T-helper 2 cell (primary cell): ENCODE results near the gene IQCK.

Source experiments
- DNase-seq, 5 experiments: peaks; one replicate each; pipeline versions ENCODE4 v3.0.0 to v3.0.0-alpha.2; 2012 to 2022

IQCK gene

DNA sequence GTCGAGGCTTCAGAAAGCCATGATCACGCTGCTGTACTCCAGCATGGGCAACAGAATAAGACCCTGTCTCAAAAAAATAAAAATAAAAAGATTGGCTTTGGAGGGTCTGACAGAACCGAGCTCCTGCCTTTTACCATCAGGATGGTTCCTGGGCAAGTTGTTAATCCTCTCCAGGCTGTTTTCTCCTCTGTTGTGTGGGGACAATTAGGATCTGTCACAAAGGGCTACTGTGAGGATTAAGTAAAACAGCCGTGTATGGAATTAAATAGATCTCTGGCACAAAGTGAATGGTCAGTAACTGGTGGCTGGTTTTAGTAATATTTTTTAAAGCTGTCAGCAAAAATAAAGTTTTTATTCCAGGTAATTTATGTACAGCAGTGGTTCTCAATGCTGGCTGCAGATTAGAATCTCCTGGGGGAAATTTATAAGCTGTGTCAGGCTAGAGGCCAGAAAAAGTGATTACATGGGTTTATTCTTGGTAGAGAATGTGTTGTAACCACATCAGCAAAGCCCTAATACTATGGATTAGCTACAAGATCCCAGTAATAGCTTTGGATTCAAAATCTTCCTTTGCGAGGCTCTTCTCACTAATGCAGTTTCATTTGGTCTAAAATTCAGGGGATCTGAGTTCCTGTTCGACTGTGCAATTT is 119.4 kb downstream of the IQCK start:
- no peak for DNase-seq

DNA sequence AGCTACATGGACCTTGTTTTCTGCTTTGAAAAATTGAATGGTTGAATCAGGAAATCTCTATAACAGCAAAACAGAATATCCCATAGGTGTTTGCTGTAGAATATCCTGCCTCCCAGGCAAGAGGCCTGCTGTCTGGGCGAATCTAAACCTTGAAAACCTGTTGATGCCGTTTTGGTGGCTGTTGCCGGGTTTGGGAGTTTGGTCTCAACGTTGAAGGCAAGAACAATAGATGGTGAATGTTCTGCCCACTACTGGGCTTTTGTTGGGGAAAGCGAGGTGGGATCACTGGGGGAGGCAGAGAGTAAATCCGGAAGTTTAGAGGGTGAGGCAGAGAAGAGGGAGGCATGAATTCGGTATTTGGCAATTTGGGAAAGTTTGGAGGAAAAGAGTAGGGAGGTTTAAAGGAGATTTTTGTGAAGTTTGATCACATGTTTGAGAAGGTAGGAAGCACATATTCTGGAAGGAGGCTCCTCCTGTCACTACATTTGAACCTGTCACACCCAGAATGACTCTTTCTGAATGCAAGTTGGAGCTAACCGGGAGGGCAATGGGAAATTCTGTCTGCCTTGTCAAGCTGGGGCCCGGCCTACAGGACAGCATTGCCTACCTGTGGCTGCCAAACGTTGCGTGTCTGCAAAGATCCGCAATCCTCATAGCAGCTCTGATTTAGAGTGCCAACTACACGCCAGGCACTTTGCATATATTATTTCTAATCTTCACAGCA is 120.1 kb downstream of the IQCK start:
- DNase-seq = no peak

DNA sequence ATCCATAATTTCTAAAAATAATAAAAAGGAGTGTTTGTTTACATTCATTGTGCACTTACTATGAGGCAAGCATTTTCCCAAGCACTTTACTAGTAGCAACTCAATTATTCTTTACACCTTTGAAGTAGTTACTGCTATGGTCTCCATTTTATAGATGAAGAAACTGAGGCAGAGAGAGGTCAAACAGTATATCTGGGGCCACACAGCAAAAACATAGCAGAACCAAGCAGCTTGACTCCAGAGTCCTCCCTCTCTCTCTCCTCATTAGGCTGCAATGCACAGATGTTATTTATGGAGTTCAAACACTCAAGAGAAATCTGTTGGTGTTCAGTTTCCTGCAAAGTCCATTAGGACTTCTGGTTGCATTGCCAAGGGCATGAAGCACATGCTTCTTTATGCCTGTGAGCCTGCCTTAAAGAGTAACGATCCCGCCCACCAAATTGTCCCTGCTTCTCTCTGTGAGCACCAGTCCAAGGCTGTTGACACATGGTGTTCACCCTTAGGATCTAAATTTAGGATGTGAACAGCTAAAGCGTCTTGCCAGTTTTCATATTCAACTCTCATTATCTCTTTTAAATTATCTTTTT is 122.5 kb downstream of the IQCK start:
- DNase-seq = no peak

GRCh38 chr16:19841184-19841583 is 123.1 kb downstream of the IQCK start:
- DNase-seq = no peak

DNA sequence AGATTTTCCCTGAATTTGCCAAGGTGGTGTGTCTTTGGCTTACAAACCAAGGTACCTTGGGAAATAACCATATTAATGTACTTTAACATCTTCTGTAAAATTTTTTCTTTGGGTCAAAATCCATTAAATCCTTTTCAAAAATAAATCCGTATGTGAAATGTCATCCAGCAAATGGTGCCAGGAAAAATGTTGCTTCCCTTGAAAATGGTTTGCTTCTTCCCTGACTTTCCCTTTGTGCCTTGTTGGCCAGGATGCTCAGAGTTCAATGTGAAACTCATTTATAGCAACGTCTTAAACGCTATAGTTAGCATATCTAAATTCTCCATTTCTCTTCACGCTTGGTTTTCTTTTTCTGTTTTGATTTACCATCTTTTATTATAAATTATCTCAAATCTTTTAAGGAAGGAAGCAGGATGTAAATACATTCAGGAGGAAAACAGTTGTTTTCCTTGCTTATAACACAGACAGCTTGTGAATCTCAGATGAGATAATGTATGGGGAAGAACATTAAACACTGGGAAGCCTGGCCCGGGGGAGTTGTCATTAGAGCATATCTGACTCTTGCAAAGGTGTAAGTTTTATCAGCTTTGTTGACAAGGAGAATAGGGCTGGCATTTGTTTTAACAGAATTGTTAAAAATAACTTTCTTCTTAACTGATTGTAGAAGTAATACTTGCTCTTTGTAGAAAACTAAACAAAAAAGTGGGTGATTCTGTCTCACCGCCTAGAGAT is 124.5 kb downstream of the IQCK start:
- no peak for DNase-seq

DNA sequence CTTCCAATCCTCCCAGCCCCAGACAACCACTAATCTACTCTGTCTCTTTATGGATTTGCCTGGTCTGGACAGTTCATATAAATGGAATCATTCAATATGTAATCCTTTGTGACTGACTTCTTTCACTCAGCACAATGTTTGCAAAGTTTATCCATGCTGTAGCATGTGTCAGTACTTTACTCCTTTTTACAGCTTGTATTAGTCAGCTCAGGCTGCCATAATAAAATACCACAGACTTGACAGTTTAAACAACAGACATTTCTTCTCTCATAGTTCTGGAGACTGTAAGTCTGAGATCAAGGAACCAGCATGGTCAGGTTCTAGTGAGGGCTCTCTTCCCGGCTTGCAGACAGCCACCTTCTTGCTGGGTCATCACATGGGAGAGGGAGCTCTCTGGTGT is 125.3 kb downstream of the IQCK start:
- DNase-seq = no peak

DNA sequence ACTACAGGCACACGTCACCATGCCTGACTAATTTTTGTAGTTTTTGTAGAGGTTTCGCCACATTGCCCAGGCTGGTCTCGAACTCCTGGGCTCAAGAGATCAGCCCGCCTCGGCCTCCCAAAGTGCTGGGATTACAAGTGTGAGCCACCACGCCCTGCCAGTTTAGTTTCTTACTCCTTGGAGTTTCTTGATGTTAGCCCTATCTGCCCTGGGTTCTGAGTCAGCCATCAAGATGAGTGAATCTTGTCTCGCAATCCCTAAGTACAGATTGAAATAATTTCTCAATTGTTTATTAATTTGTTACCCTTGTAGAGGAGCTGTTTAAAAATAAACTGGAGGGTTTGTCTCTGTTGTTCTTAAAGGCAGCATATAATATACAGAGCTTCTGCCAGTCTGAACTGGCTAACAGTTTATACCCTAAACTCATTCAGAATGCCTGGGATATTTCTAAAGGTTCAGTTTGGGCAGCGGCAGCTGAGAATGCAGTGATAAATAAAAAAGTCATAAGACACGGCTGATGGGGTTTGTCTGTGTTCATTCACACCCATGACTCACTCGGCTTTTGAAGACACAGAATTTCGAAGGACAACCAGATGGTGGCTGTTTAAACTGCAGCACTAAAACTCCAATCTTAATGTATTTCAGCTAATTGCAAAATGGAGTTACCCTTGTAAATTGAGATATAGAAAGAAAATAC is 127.0 kb downstream of the IQCK start:
- DNase-seq = no peak

GRCh38 chr16:19846436-19846835 is 128.4 kb downstream of the IQCK start:
- DNase-seq = no peak

DNA sequence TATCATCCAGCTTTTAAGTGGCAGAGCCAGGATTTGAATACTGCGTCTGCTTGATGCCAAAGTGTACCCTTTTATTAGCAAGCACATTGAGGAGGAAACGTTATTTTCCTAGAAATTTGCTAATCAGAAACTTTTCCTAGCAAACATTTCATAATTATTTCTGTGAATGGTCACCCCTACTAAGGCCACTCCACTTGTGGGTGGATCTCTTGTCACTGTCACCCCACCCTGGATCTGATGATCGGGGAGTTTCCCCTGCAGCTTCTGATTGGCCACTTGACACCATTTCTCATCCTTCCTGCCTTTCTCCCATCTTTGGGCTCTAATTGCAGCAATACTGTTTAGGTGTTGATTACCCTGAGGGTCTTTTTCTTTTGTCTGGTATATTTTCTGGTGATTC is 130.7 kb downstream of the IQCK start:
- DNase-seq = no peak

- DNase-seq = no peak
Observed at GRCh38 chr16:19850131-19850817, 132.2 kb downstream of the IQCK start.

DNA sequence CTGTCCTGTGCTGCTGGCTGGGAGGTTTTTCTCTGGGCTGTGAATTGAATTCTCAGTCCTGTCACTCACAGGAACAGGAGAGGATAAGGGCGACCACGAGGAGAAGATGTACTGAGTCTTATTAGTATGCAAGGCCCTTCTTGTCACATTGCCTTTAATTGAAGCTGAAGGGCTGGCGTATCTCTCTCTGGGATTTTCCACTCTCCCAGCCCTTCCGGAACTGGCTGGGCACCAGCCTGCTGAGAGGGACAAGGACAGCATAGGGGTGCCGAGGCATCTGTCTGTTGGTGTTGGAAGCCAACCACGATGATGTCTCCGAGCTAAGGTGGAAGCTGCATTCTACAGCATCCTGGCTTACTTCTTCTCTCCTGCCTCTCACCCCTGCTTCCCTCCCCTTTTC is 133.4 kb downstream of the IQCK start:
- DNase-seq = no peak

GRCh38 chr16:19853132-19853741 is 135.2 kb downstream of the IQCK start:
- no peak for DNase-seq

DNA sequence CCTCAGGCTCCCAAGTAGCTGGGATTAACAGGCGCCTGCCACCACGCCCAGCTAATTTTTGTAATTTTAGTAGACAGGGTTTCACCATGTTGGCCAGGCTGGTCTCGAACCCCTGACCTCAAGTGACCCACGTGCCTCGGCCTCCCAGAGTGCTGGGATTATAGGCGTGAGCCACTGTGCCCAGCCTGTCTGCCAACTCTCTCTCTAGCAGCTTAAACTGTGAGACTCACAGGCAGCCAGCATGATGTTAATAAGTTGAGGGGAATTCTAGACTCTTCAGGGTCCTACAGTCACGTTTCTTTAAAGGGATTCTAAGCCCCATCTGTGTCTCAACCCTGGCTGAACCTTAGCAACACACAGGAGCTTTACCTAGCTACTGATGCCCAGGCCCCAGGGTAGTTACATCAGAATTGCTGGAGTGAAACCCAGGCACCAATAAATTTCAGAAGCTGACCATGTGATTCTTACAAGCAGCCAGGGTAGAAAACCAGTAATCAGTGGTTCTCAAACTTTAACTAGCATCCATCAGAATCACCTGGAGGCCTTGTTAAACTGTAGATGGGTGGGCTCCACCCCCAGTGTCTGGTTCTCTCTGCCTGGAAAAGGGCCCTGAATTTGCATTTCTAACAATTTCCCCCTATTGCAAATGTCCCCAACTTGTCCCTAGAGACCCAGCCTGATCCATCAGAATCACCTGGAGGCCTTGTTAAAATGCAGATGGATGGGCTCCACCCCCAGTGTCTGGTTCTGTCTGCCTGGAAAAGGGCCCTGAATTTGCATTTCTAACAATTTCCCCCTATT is 135.9 kb downstream of the IQCK start:
- no peak for DNase-seq

DNA sequence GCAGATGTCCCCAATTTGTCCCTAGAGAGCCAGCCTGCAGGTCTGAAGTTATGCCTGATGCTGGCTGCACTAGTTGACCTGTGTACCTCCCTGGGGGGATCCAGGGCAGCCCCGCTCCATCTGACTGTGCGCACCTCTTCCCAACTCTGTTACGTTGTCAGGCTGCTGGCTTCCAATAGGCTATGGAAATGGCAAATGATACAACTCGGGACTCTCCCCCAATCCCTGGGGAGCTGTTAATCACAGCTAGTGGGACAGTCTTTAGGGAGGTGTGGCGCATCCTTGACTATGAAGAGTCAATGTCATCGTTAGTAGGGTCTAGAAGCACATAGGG is 136.4 kb downstream of the IQCK start:
- DNase-seq = no peak

GRCh38 chr16:19856120-19856519 is 138.0 kb downstream of the IQCK start:
- DNase-seq = no peak

- DNase-seq = no peak
Observed at GRCh38 chr16:19857593-19858339, 139.7 kb downstream of the IQCK start.

DNA sequence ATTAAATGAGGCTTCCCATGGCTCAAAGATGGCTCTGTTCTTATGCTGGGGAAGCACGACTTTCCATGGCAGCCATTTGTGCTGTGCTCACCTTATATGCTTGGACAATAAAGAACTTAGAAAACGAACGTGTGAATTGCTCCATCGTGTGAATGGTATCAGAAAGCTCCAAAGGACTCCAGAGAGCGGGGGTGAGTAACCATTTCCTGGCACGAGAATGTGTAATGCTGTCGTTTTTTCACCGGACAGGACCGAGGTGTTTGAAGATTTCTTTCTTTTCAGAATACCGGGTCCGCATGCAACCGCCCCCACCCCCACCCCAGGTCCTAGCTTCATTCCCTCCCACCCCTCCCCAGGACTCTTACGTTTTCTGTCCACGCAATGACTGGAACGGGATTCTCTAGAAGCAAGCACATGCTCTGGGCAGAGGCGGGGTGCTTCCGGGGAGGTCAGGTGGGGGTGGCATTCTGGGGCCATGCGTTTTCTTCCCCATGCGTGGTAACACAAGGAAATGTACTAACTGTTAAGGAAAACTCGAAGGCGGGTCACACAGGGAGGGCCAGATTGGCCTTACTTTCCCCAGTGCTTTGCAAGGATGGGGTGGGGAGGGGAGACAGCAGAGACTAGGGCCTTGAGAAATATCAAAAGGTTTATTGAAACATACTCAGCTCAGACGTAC is 140.4 kb downstream of the IQCK start:
- no peak for DNase-seq

GRCh38 chr16:19859166-19859565 is 141.1 kb downstream of the IQCK start:
- DNase-seq = no peak

- DNase-seq = no peak
Observed at GRCh38 chr16:19859603-19860002, 141.5 kb downstream of the IQCK start.
